ENCODE measurements around the gene GTF2IRD1. TPM values are rescaled to one million over a fixed set of nuclear protein-coding genes. Genes with fewer than 3 reads are reported as not detected.

The GTF2IRD1 gene
- total and polyA plus RNA-seq, 9 of the 15 experiments (the other 6 are each of a cell fraction or from before 2014, with no cell fraction given) = 9.1 to 30.2 (median 14.0) TPM

GRCh38 chr7:74405191-74405898 lies 48.4 kb upstream of the GTF2IRD1 start (continued):
- TF ChIP-seq ELK3 (CRISPR knock-in tag; IDR thresholded peaks at IDR 0.05) = no peak
- no peak for TF ChIP-seq XRCC3 (IDR thresholded peaks at IDR 0.05)
- no peak for TF ChIP-seq NR0B1 (IDR thresholded peaks at IDR 0.05; ENCODE audit: partially characterized antibody)
- peak; percentile 28; the same call in 1 of the 2 replicates for TF ChIP-seq MYC (IDR thresholded peaks at IDR 0.05; ENCODE audit: low read depth, low read length)
- TF ChIP-seq MYC (CRISPR knock-in tag; IDR thresholded peaks at IDR 0.05; ENCODE audit: borderline replicate concordance, low read depth) = no peak
- no peak for TF ChIP-seq STAT5B (CRISPR knock-in tag; IDR thresholded peaks at IDR 0.05)
- no peak for TF ChIP-seq ZKSCAN1 (IDR thresholded peaks at IDR 0.05; ENCODE audit: low read depth, low read length)
- no peak for TF ChIP-seq NFXL1 (CRISPR knock-in tag; IDR thresholded peaks at IDR 0.05)
- TF ChIP-seq, protein P1, sequence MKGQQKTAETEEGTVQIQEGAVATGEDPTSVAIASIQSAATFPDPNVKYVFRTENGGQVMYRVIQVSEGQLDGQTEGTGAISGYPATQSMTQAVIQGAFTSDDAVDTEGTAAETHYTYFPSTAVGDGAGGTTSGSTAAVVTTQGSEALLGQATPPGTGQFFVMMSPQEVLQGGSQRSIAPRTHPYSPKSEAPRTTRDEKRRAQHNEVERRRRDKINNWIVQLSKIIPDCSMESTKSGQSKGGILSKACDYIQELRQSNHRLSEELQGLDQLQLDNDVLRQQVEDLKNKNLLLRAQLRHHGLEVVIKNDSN (CRISPR knock-in tag; IDR thresholded peaks at IDR 0.05) = peak; percentile 61
- no peak for TF ChIP-seq DDX20 (tag; IDR thresholded peaks at IDR 0.05; ENCODE audit: low read depth)
- no peak for TF ChIP-seq SMAD3 (CRISPR knock-in tag; conservative IDR thresholded peaks at IDR 0.05)
- no peak for TF ChIP-seq ZNF12 (CRISPR knock-in tag; IDR thresholded peaks at IDR 0.05)
- no peak for TF ChIP-seq HDAC1 (IDR thresholded peaks at IDR 0.05)
- TF ChIP-seq TAF7 (tag; IDR thresholded peaks at IDR 0.05) = no peak
- no peak for TF ChIP-seq ELK1 (CRISPR knock-in tag; IDR thresholded peaks at IDR 0.05)
- peak; percentile 23; the same call in 1 of the 2 replicates for TF ChIP-seq RAD51 (IDR thresholded peaks at IDR 0.05; ENCODE audit: borderline replicate concordance, low read depth)
- TF ChIP-seq SMC3 (conservative IDR thresholded peaks at IDR 0.05; ENCODE audit: insufficient read depth, low read depth, low read length) = peak; percentile 32
- no peak for TF ChIP-seq CEBPG (CRISPR knock-in tag; IDR thresholded peaks at IDR 0.05)
- no peak for TF ChIP-seq CEBPG (tag; conservative IDR thresholded peaks at IDR 0.05 in 1 of 2, IDR thresholded peaks at IDR 0.05 in 1 of 2)
- no peak for TF ChIP-seq HIVEP1 (CRISPR knock-in tag; IDR thresholded peaks at IDR 0.05)
- TF ChIP-seq, protein P2, sequence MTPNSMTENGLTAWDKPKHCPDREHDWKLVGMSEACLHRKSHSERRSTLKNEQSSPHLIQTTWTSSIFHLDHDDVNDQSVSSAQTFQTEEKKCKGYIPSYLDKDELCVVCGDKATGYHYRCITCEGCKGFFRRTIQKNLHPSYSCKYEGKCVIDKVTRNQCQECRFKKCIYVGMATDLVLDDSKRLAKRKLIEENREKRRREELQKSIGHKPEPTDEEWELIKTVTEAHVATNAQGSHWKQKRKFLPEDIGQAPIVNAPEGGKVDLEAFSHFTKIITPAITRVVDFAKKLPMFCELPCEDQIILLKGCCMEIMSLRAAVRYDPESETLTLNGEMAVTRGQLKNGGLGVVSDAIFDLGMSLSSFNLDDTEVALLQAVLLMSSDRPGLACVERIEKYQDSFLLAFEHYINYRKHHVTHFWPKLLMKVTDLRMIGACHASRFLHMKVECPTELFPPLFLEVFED (CRISPR knock-in tag; conservative IDR thresholded peaks at IDR 0.05) = no peak
- TF ChIP-seq NONO (IDR thresholded peaks at IDR 0.05; ENCODE audit: low read depth in 2 of 2, low read length in 1 of 2) = no peak
- TF ChIP-seq ZNF324 (CRISPR knock-in tag; IDR thresholded peaks at IDR 0.05) = no peak
- no peak for TF ChIP-seq DACH1 (IDR thresholded peaks at IDR 0.05; ENCODE audit: partially characterized antibody)
